Endothelial cell of umbilical vein (primary cell): ENCODE data around the gene KBTBD13. TPM values are rescaled to one million over a fixed set of nuclear protein-coding genes. Genes with fewer than 3 reads are reported as not detected.
A peak's percentile ranks its signal among the peaks of the same experiment; 100 is the strongest.

ENCODE experiments used
- BruUV-seq: library from RNA; stranded (reverse); fragments of 400-500 nt; replicated peaks from 2 replicates; lab custom pipeline; 2021; lab: Mats Ljungman, UMichigan
- CTCF ChIA-PET: fragments of 300-600, 350-600 bp; sonication (Branson Sonifier 250); formaldehyde crosslinking; loops from one replicate; lab custom pipeline; 2021; ENCODE audit warnings: antibody characterized with exemption, inconsistent platforms; lab: Charles Lee
- POLR2A ChIA-PET: fragments of 300-600, 350-600 bp; sonication (Branson Sonifier 250); formaldehyde crosslinking; loops from one replicate; lab custom pipeline; 2021; ENCODE audit warnings: antibody characterized with exemption, inconsistent platforms; lab: Charles Lee
- DNase-seq: peaks from one replicate; pipeline ENCODE4 v3.0.0-alpha.2; 2011; ENCODE audit warnings: low read depth, low spot score
- FAIRE-seq: peaks from 2 replicates; lab custom pipeline; 2011; peaks lifted over from hg19 to GRCh38; lab: Jason Lieb, UNC
- H2AFZ ChIP-seq: 2 replicates; pipeline ENCODE4 v1.6.0; 2012; ENCODE audit warnings: low read depth, low read length, control low read depth, inconsistent platforms
- H3K27ac ChIP-seq: 2 replicates; pipeline ENCODE4 v1.5.1; 2011; ENCODE audit warnings: low read depth, mild to moderate bottlenecking, control low read depth, low read length, moderate library complexity; ENCODE audit not compliant: insufficient read depth
- H3K27me3 ChIP-seq, 2 experiments: 2 replicates each; pipeline versions ENCODE4 v1.6.0 to v1.6.1; 2011; ENCODE audit warnings: low read length in 2 of 2, mixed read lengths in 1 of 2; ENCODE audit not compliant: control insufficient read depth in 2 of 2, insufficient read depth in 2 of 2
- H3K36me3 ChIP-seq, 2 experiments: 2 replicates in 1 of 2; 3 replicates in 1 of 2; pipeline ENCODE4 v1.5.1; 2011; ENCODE audit warnings: low read length in 2 of 2, mild to moderate bottlenecking in 1 of 2, moderate library complexity in 1 of 2; ENCODE audit not compliant: control insufficient read depth in 2 of 2, insufficient read depth in 2 of 2; ENCODE audit errors: extremely low read depth in 1 of 2
- H3K4me1 ChIP-seq: 3 replicates; pipeline ENCODE4 v1.5.1; 2011; ENCODE audit warnings: mild to moderate bottlenecking, low read length; ENCODE audit not compliant: control insufficient read depth, insufficient read depth; ENCODE audit errors: extremely low read depth
- H3K4me2 ChIP-seq: 2 replicates; pipeline ENCODE4 v1.6.1; 2011; ENCODE audit warnings: low read length, control low read depth, mixed read lengths; ENCODE audit not compliant: insufficient read depth
- H3K4me3 ChIP-seq, 3 experiments: fragments of 200-600 bp in 1 of 3; sonication (generic), shearing (Covaris generic) in 1 of 3; replicated peaks in 1 of 3; 2 replicates each; pipeline ENCODE4 v1.5.1; 2011 to 2016; ENCODE audit warnings: control low read depth in 3 of 3, low read length in 3 of 3, mild to moderate bottlenecking in 2 of 3, inconsistent platforms in 1 of 3, low read depth in 1 of 3, moderate library complexity in 1 of 3; ENCODE audit not compliant: insufficient read depth in 1 of 3
- H3K79me2 ChIP-seq: 2 replicates; pipeline ENCODE4 v1.6.0; 2012; ENCODE audit warnings: low read length, inconsistent platforms; ENCODE audit not compliant: control insufficient read depth, insufficient read depth
- H3K9ac ChIP-seq: replicated peaks from 2 replicates; pipeline ENCODE3; 2011; ENCODE audit warnings: low read length, control low read depth; ENCODE audit not compliant: insufficient read depth; ENCODE audit errors: extremely low read depth
- H3K9me1 ChIP-seq: replicated peaks from 3 replicates; pipeline ENCODE4 v1.6.0; 2011; ENCODE audit warnings: mild to moderate bottlenecking, low read length; ENCODE audit not compliant: control insufficient read depth, insufficient read depth; ENCODE audit errors: extremely low read depth
- H3K9me3 ChIP-seq: replicated peaks from 2 replicates; pipeline ENCODE4 v1.5.1; 2012; ENCODE audit warnings: low read length, inconsistent platforms; ENCODE audit not compliant: control insufficient read depth, insufficient read depth
- H4K20me1 ChIP-seq: replicated peaks from 2 replicates; pipeline ENCODE3; 2011; ENCODE audit warnings: mild to moderate bottlenecking, low read length; ENCODE audit not compliant: control insufficient read depth, insufficient read depth; ENCODE audit errors: extremely low read depth
- CTCF ChIP-seq, 2 donors: IDR thresholded peaks; 1 replicate in 1 of 2; 2 replicates in 1 of 2; pipeline ENCODE4 v1.5.1; 2011; ENCODE audit warnings: low read length in 2 of 2, mild to moderate bottlenecking in 2 of 2, moderate library complexity in 2 of 2, control low read depth in 1 of 2, inconsistent platforms in 1 of 2, low read depth in 1 of 2; ENCODE audit not compliant: insufficient read depth in 1 of 2; ENCODE audit errors: extremely low read depth in 1 of 2
- FOS ChIP-seq: IDR thresholded peaks from 2 replicates; pipeline ENCODE4 v1.6.1; 2011; ENCODE audit warnings: mild to moderate bottlenecking, low read length, moderate library complexity, borderline replicate concordance; ENCODE audit not compliant: insufficient read depth
- GATA2 ChIP-seq: IDR thresholded peaks from 2 replicates; pipeline ENCODE4 v1.7.0; 2011; ENCODE audit warnings: low read depth, mild to moderate bottlenecking, moderate library complexity, mixed read lengths, low read length; ENCODE audit not compliant: insufficient read length, insufficient read depth
- dilution Hi-C: fragments of 300-500 bp; cut with MboI; formaldehyde crosslinking; loops from one replicate; pipeline ENCODE4 v1.15.0; 2019; ENCODE audit warnings: low sequenced_read_pairs; ENCODE audit not compliant: extremely low pct_ligation_motif_present
- intact Hi-C: fragments of 100-400 bp; cut with micrococcal nuclease; formaldehyde crosslinking; loops from one replicate; pipeline ENCODE4 v1.10.0; 2022
- polyA plus RNA-seq, 4 experiments: library from polyadenylated mRNA; depleted of rRNA in 3 of 4; stranded (reverse) in 3 of 4; unstranded in 1 of 4; fragments of >200 nt; gene quantifications; 2 replicates each; pipeline versions ENCODE4 v1.2.1 to v1.2.3, GENCODE V29; 2011 to 2012; ENCODE audit warnings: missing spikeins in 1 of 4
- total RNA-seq: library from RNA; stranded (reverse); gene quantifications from 2 replicates; pipeline ENCODE4 v1.2.3, GENCODE V29; 2021

KBTBD13 gene
- total and polyA plus RNA-seq, 2 donors (not counting 3 experiments of a cell fraction or from before 2014, with no cell fraction given), result not detected

GRCh38 chr15:65085990-65086679 is 9.6 kb downstream of the KBTBD13 start:
- H3K27me3 ChIP-seq, result peaks cover 28 to 29% of the 10 kb centered on the region in 2 experiments
- POLR2A ChIA-PET, result interaction anchor here (0.5 kb wide), 1 partner anchor 414 kb away, joined by 3 read pairs; no protein-coding TSS in a partner anchor

More at GRCh38 chr15:65085990-65086679, 9.6 kb downstream of the KBTBD13 start:
- Histone ChIP-seq H3K9me3 (no peaks in the 10 kb centered on the region), H3K9ac (no peak overlapping the region), H4K20me1 (no peaks in the 10 kb centered on the region), H3K79me2 (no peaks in the 10 kb centered on the region), H3K4me1 (no peaks in the 10 kb centered on the region), H3K9me1 (no peaks in the 10 kb centered on the region), H3K27ac (no peak overlapping the region), H3K36me3 (no peaks in the 10 kb centered on the region), H2AFZ (no peak overlapping the region), H3K4me3 (no peak overlapping the region), H3K4me2 (no peak overlapping the region)
- TF ChIP-seq FOS, result no peak
- peak; percentile 20 to 57 for TF ChIP-seq CTCF (IDR thresholded peaks at IDR 0.05; ENCODE audit: extremely low read depth in 1 of 2, insufficient read depth in 1 of 2, low read depth in 1 of 2, low read length in 2 of 2)
- TF ChIP-seq GATA2, result no peak
- BruUV-seq, result no TSS peak
- DNase-seq (peak; percentile 18), FAIRE-seq (peak; percentile 62)
- dilution Hi-C loops (no loop called here), intact Hi-C loops (loop anchor here (1.0 kb wide), 1 partner anchor 32 kb away; no protein-coding TSS in a partner anchor)
- CTCF ChIA-PET, result interaction anchor here (0.9 to 8.8 kb wide), 9 partner anchors 10 to 355 kb away, joined by 3 to 64 read pairs (median 6); no protein-coding TSS in a partner anchor
